Thoracic aorta (tissue), 2 donors: ENCODE results near the gene ERN1. TPM values are rescaled to one million over a fixed set of nuclear protein-coding genes. Genes with fewer than 3 reads are reported as not detected.

Experiments
- ATAC-seq: fragments of 150-250 bp; one replicate; pipeline ENCODE4 v1.8.0; 2017; ENCODE audit warnings: low read depth; ENCODE audit not compliant: insufficient number of reproducible peaks, low FRiP score
- DNase-seq: peaks from one replicate; pipeline ENCODE4 v3.0.0-alpha.2; 2020; ENCODE audit warnings: low spot score
- H3K27ac ChIP-seq, 2 donors: fragments of 200-600 bp; sonication (generic); 1 replicate in 1 of 2; 2 replicates in 1 of 2; pipeline ENCODE4 v1.5.1; 2016; ENCODE audit warnings: mild to moderate bottlenecking in 2 of 2, moderate library complexity in 2 of 2
- H3K27me3 ChIP-seq: fragments of 200-600 bp; sonication (generic); replicated peaks from 2 replicates; pipeline ENCODE4 v1.6.0; 2016; ENCODE audit warnings: mild to moderate bottlenecking; ENCODE audit not compliant: insufficient read depth
- H3K36me3 ChIP-seq: fragments of 200-600 bp; sonication (generic); one replicate; pipeline ENCODE4 v1.5.1; 2016
- H3K4me1 ChIP-seq, 2 donors: fragments of 200-600 bp; sonication (generic); 1 replicate in 1 of 2; 2 replicates in 1 of 2; pipeline versions ENCODE4 v1.5.1 to v1.6.0; 2016; ENCODE audit warnings: low read depth in 2 of 2, mild to moderate bottlenecking in 1 of 2; ENCODE audit not compliant: control insufficient read depth in 1 of 2
- H3K4me3 ChIP-seq: fragments of 200-600 bp; sonication (generic); 2 replicates; pipeline ENCODE4 v1.5.1; 2016; ENCODE audit warnings: mild to moderate bottlenecking
- H3K9me3 ChIP-seq: fragments of 200-600 bp; sonication (generic); 2 replicates; pipeline ENCODE4 v1.5.1; 2016
- CTCF ChIP-seq: fragments of 200-600 bp; sonication (generic); IDR thresholded peaks from one replicate; pipeline ENCODE4 v1.5.1; 2019; ENCODE audit warnings: antibody characterized with exemption
- total RNA-seq, 2 donors: library from RNA; depleted of rRNA; stranded (reverse); fragments of >200 nt; gene quantifications; one replicate each; pipeline versions ENCODE4 v1.1.0 to v1.2.3, GENCODE V29; 2016

The ERN1 gene
- total RNA-seq, 2 donors from 2014 or later: 13.0 to 22.7 TPM

GRCh38 chr17:64166876-64167275 is 36.9 kb upstream of the ERN1 start:
- ATAC-seq: no peak
- no peaks in the 10 kb centered on the region for H3K36me3 ChIP-seq
- TF ChIP-seq CTCF: no peak
- no peaks in the 10 kb centered on the region for H3K27me3 ChIP-seq
- no peaks in the 10 kb centered on the region for H3K4me1 ChIP-seq
- H3K9me3 ChIP-seq: no peaks in the 10 kb centered on the region
- DNase-seq: no peak
- H3K4me3 ChIP-seq: no peak overlapping the region
- H3K27ac ChIP-seq: no peak overlapping the region

- H3K36me3 ChIP-seq: no peaks in the 10 kb centered on the region
- no peak for ATAC-seq
- no peak overlapping the region for H3K4me3 ChIP-seq
- no peak overlapping the region for H3K27ac ChIP-seq
- no peaks in the 10 kb centered on the region for H3K27me3 ChIP-seq
- no peak for TF ChIP-seq CTCF
- H3K4me1 ChIP-seq: no peaks in the 10 kb centered on the region
- no peaks in the 10 kb centered on the region for H3K9me3 ChIP-seq
- no peak for DNase-seq
These were observed 35.4 kb upstream of the ERN1 start for GRCh38 chr17:64165347-64165746.

GRCh38 chr17:64164596-64165285 is 34.8 kb upstream of the ERN1 start:
- no peak overlapping the region for H3K27ac ChIP-seq
- ATAC-seq: no peak
- TF ChIP-seq CTCF: no peak
- H3K36me3 ChIP-seq: no peaks in the 10 kb centered on the region
- no peaks in the 10 kb centered on the region for H3K9me3 ChIP-seq
- H3K27me3 ChIP-seq: no peaks in the 10 kb centered on the region
- no peaks in the 10 kb centered on the region for H3K4me1 ChIP-seq
- DNase-seq: no peak
- H3K4me3 ChIP-seq: no peak overlapping the region

GRCh38 chr17:64163468-64163867 is 33.5 kb upstream of the ERN1 start:
- Histone ChIP-seq H3K4me1 (peaks cover 0 to 7% of the 10 kb centered on the region in 2 donors), H3K27ac (no peak overlapping the region), H3K27me3 (no peaks in the 10 kb centered on the region), H3K36me3 (no peaks in the 10 kb centered on the region), H3K4me3 (no peak overlapping the region), H3K9me3 (no peaks in the 10 kb centered on the region)
- DNase-seq: no peak
- ATAC-seq: no peak
- no peak for TF ChIP-seq CTCF

- Histone ChIP-seq H3K27ac (no peak overlapping the region), H3K27me3 (no peaks in the 10 kb centered on the region), H3K4me3 (no peak overlapping the region), H3K4me1 (peaks cover 0 to 7% of the 10 kb centered on the region in 2 donors), H3K9me3 (no peaks in the 10 kb centered on the region), H3K36me3 (no peaks in the 10 kb centered on the region)
- no peak for TF ChIP-seq CTCF
- DNase-seq (no peak), ATAC-seq (no peak)
These were observed 32.6 kb upstream of the ERN1 start for GRCh38 chr17:64162554-64162953.
